H54 (cell line): ENCODE results near the gene OBSCN.

Experiments
- DNase-seq: peaks from one replicate; pipeline ENCODE4 v3.0.0; 2011; ENCODE audit warnings: low spot score, mixed read lengths; ENCODE audit not compliant: insufficient read length
- FAIRE-seq: peaks from 3 replicates; lab custom pipeline; 2011; peaks lifted over from hg19 to GRCh38; lab: Jason Lieb, UNC
- POLR2A ChIP-seq: IDR thresholded peaks from 2 replicates; pipeline ENCODE4 v1.6.1; 2011; ENCODE audit warnings: low read depth, mild to moderate bottlenecking, low read length

OBSCN gene

GRCh38 chr1:228377664-228378089 is 169.8 kb downstream of the OBSCN start:
- no peak for FAIRE-seq
- DNase-seq, result no peak
- no peak for TF ChIP-seq POLR2A

- TF ChIP-seq POLR2A, result peak; percentile 36
- FAIRE-seq (no peak), DNase-seq (no peak)
Measured at GRCh38 chr1:228378090-228378872, 170.4 kb downstream of the OBSCN start.

DNA sequence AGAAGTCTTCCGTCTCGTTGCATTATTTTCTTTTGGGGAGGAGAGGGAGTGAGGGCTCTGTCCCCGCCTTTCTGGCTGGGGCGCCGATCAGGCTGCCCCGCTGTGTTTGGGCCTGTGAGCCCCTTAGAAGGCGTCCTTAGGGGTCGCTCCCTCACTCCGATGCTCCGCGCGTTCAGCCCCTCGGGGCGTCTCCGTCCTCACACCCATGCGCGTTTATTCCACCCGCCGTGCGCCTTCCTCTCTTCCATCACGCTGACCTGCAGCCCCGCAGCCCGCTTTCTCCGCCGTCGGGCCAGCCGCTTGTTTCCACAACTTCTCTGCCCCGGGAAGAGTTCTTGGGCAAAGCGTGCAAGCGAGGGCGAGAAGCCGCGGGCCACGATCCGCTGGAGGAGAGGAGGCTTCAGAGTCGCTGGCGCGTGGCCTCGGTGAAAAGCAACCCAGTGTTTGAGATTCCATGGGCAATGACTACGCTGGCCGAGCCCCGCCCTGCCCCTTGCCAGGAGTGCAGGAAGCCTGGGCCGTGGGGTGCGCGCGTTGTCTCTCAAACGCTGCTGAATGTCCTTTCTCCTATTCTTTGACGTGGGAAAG is 171.1 kb downstream of the OBSCN start:
- DNase-seq, result no peak
- FAIRE-seq, result no peak
- no peak for TF ChIP-seq POLR2A

DNA sequence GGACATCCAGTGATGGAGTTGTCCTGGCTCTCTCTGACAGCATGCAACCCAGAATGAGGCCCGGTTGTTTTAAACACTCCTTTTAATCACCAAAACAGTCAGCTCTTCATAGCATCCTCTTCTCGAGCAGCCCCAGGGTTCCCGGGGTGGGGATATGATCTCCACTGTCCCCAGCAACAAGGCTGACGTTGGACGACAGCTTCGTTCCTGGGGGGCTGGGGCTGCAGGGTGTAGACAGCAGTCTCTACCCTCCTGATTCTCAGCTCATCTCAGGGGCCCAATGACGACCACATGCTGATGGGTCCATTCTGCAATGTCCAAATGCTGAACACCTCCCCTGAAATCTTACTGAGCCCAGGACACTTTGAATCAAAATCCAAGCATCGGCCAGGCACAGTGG is 171.8 kb downstream of the OBSCN start:
- no peak for FAIRE-seq
- no peak for DNase-seq
- no peak for TF ChIP-seq POLR2A

- TF ChIP-seq POLR2A, result no peak
- FAIRE-seq, result no peak
Measured at GRCh38 chr1:228381356-228381755, 173.5 kb downstream of the OBSCN start.

DNA sequence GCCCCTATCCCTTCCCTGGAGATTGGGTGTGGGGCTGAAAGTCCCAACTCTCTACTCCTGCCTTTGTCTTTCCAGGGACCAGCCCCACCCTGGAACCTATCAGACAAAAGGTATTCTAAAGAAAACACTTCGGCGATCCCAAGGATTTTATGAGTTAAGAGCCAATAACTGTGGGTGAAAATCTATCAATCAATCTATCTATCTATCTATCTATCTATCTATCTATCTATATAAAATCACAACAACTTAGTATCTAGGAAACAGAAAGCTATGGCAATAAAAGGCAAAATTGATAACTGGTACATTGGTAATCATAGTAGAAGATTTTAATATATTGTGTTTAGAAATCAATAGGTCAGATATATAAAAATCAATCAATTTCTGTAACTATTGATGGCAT is 175.9 kb downstream of the OBSCN start:
- no peak for FAIRE-seq
- no peak for DNase-seq
- TF ChIP-seq POLR2A, result no peak

More at GRCh38 chr1:228381356-228381755, 173.5 kb downstream of the OBSCN start:
- no peak for DNase-seq

- no peak for DNase-seq
- no peak for FAIRE-seq
- no peak for TF ChIP-seq POLR2A
Measured at GRCh38 chr1:228385232-228385631, 177.4 kb downstream of the OBSCN start.

GRCh38 chr1:228387321-228387720 is 179.5 kb downstream of the OBSCN start:
- no peak for TF ChIP-seq POLR2A
- FAIRE-seq (no peak), DNase-seq (no peak)

DNA sequence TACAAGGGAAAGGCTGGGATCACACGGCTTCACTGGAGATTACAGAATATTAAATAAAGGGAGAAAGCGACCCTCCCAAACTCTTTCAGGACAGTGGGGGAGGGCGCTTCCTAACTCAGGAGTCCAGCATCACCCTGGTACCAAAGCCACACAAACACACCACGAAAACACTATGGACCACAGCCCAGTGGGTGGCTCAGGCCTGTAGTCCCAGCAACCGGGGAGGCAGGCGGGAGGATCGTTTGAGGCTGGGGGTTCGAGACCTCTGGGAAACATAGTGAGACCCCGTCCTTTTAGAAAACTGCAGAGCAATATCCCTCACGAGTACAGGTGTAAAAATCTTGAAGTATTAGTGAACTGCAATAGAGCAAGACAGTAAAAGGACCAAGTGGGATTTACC is 182.8 kb downstream of the OBSCN start:
- no peak for TF ChIP-seq POLR2A
- no peak for FAIRE-seq
- no peak for DNase-seq

DNA sequence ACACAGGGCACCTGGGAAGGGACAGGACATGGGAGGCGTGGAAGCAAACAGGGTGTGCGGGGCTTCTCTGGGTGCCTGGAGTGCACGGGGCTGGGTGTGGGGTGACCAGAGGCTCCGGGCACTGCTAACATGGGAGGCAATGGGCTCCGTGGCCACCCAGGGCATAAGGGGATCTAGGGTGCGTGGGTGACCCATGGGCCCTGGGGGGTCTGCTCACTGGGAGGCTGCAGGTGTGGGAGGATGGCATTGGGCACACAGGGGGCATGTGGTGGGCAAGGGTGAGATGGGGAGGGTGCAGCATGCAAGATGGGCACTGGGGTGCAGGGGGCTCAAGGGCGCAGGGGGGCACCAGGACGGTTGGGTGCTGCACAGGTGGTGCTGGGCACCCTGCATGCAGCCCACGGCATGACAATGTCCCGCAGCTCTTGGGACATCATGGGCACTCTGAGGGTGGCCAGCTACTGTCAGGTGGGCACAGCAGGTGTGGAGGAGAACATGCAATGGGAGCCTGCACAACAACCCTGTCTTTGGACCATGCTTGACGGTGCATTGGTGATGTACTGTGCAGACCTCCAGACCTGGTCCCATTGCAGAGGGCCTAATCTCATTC is 183.7 kb downstream of the OBSCN start:
- no peak for FAIRE-seq
- TF ChIP-seq POLR2A, result no peak

DNA sequence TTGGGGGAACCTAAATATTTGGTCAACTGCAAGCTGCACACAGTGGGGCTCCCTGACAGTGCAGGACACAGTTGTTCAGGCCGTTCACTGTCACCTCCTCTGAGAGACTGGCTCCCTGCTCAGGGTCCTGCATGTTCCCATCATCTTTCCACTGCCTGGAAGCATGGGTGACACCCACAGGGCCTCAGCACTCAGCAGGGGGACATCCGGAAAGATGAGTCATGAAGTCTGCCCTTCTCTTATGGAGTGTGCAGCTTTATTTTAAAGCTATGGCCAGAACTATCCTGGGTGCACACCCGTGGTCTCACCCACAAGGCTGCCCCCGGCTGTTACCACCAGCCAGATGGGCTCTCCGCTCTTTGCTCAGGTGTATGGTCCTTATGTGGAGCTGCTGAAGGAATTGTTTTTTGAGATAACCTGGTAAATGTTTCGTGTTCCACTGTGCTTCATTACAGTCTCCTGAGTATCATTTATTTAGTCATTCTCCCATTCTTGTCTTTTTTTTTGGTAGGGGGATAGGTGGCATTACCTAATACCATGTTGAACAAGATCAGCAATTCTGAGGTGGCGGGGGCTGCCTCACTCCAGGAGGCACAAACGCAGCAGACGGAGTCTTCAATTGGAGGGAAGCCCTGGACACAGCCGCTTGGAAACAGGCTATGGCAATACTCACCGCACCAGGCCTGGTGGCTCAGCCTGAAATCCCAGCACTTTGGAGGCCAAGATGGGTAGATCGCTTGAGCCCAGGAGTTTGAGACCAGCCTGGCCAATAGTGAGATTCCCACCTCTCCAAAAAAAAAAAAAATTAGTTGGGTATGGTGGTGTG is 184.5 kb downstream of the OBSCN start:
- DNase-seq (peak; percentile 83), FAIRE-seq (peak; percentile 23)
- no peak for TF ChIP-seq POLR2A

More for the DNA sequence above, 183.7 kb downstream of the OBSCN start:
- no peak for DNase-seq

DNA sequence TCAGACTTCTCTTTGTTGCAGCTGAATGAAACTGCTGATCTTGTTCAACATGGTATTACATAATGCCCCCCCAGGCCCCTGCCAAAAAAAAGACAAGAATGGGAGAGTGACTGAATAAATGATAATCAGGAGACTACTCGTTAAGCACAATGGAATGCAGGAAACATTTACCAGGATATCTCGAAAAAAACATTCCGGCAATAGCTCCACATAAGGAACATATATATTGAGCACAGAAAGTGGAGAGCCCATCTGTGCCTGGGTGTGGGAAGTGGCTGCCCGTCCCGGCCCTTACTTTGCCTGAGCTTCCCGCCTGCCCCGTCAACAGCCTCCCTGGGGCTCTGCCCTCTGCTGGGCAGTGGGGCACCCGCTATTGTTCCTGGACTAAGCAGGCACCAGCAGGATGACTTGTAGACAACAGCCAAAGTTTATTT is 185.4 kb downstream of the OBSCN start:
- DNase-seq (peak; percentile 81), FAIRE-seq (no peak)
- TF ChIP-seq POLR2A, result no peak

DNA sequence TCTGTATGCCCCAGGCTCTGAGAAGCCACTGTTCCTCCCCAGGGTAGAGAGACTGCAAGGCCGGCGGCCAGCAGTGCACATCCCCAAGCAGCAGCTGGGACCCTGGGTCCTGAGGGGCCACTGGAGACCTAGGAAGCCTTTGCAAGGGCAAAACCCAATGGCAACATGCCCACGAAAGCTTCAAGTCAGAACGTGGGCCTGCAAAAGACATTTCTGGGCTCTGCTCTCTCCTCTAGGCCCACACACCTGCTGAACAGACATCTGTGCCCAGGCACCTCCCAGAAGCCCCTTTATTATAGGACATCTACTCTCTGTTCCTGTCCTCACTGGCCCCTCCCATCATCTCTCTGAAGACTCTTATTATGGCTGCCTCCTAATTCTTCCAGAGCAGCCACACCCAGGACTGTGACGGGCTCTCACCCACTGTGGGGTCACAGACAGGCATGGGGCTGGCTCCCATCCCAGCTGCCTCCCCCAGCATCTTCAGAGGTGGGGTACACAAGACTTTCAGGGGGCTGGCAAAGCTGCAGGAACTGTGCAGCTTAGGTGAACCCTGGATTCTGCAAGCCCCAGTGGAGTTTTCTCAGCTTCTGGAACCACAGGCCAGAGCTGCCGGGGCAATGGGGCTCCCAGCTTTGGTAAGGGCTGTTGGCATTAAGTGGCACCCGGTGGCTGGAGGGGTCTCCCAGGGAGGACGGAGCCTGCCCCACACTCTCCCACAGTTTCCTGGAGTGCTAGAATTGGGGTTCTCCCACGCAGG is 186.1 kb downstream of the OBSCN start:
- TF ChIP-seq POLR2A, result no peak
- DNase-seq (no peak), FAIRE-seq (no peak)
